ENCODE measurements around the gene STX2.
"Not testable (repeated sequence)": the region's sequence is repeated elsewhere in the genome, so short reads cannot be mapped to it uniquely, and the experiment has no call there.

Gene STX2

DNA sequence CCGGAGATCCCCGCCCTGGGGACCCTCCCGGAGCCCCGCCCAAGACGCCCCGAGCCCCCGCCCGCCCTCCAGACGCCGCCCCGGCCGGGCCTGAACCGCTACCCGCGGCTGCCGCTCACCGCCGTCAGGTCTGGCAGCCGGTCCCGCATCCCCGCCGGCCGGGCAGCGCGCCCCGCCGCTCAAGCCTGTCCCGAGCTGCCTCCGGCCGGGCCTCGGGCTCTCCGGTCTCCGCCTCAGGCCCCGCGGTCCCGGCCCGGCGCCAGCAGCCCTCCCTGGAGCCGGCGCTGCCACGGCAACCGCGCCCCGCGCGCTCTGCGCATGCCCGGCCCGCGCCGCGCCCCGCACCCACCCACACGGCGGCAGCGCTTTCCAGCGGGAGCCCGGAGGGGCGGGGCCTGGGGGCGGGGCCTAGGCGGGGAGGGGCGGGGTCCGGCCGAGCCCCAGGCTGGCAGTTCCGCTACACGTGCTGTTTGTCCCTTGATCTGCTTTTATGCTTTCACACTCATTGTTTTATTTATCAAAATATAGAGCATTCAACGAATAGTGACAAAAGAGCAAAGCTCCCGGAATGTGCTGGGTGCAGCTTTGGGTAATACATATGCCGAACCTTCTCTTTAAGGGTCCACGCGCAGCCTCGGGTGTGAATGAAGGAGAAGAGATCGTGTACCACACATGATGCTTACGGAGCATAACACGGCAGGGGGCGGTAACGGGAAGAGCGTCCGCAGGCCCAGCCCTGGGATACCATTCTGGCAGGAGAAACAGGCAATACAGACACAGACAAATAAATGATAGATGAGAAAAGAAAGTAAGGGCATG is at the start of gene STX2:
TSS of gene STX2 (minus strand) at position 300 of the 819 bp plus-strand sequence. CDS start at position 149, 151 bp downstream.
- ATAC-seq: peak; percentile 89

DNA sequence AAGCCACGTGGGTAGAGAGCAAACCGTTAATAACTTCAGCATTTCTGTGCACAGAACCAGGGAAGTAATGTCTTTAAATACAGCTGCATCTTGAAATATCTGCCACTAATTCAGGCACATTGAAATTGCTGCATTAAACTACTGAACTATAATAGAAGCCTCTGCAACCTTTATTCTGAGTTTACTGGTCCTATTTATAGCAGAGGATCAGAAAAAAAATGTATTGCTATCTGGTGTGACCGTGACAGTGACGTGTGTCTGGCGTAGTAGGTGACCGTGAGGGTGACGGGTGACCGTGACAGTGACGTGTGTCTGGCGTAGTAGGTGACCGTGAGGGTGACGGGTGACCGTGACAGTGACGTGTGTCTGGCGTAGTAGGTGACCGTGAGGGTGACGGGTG is 48.1 kb upstream of the STX2 start:
- ATAC-seq: not testable (repeated sequence)

More for the DNA sequence above, at the start of gene STX2:
- TF ChIP-seq ZFP3 (CRISPR knock-in tag; IDR thresholded peaks at IDR 0.05) (no peak), ARNTL (CRISPR knock-in tag; IDR thresholded peaks at IDR 0.05; ENCODE audit: borderline replicate concordance, low read depth) (0 out of 2 replicates have a peak, but pooled peaks have one; percentile 35)

GRCh38 chr12:130881548-130881947 is 42.5 kb upstream of the STX2 start:
- ATAC-seq: no peak
- no peak for TF ChIP-seq SNAI2 (CRISPR knock-in tag; IDR thresholded peaks at IDR 0.05)
- no peak for TF ChIP-seq TSHZ2 (CRISPR knock-in tag; IDR thresholded peaks at IDR 0.05)
- TF ChIP-seq ZNF8 (CRISPR knock-in tag; IDR thresholded peaks at IDR 0.05): no peak
- TF ChIP-seq TCF4 (CRISPR knock-in tag; IDR thresholded peaks at IDR 0.05; ENCODE audit: borderline replicate concordance): no peak
- no peak for TF ChIP-seq ZNF70 (CRISPR knock-in tag; IDR thresholded peaks at IDR 0.05)
- no peak for TF ChIP-seq OSR1 (CRISPR knock-in tag; IDR thresholded peaks at IDR 0.05)
- TF ChIP-seq ARNTL (CRISPR knock-in tag; IDR thresholded peaks at IDR 0.05; ENCODE audit: borderline replicate concordance, low read depth): no peak
- no peak for TF ChIP-seq TOX (CRISPR knock-in tag; IDR thresholded peaks at IDR 0.05; ENCODE audit: borderline replicate concordance)
- no peak for TF ChIP-seq ZC3H10 (CRISPR knock-in tag; IDR thresholded peaks at IDR 0.05)
- no peak for TF ChIP-seq ZFP30 (CRISPR knock-in tag; IDR thresholded peaks at IDR 0.05)
- no peak for TF ChIP-seq PPARA (CRISPR knock-in tag; IDR thresholded peaks at IDR 0.05; ENCODE audit: borderline replicate concordance)
- TF ChIP-seq, protein P1, sequence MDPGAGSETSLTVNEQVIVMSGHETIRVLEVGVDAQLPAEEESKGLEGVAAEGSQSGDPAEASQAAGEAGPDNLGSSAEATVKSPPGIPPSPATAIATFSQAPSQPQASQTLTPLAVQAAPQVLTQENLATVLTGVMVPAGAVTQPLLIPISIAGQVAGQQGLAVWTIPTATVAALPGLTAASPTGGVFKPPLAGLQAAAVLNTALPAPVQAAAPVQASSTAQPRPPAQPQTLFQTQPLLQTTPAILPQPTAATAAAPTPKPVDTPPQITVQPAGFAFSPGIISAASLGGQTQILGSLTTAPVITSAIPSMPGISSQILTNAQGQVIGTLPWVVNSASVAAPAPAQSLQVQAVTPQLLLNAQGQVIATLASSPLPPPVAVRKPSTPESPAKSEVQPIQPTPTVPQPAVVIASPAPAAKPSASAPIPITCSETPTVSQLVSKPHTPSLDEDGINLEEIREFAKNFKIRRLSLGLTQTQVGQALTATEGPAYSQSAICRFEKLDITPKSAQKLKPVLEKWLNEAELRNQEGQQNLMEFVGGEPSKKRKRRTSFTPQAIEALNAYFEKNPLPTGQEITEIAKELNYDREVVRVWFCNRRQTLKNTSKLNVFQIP (CRISPR knock-in tag; IDR thresholded peaks at IDR 0.05; ENCODE audit: borderline replicate concordance, low read depth): no peak
- no peak for TF ChIP-seq GLIS3 (CRISPR knock-in tag; IDR thresholded peaks at IDR 0.05)
- TF ChIP-seq ZNF565 (CRISPR knock-in tag; conservative IDR thresholded peaks at IDR 0.05; ENCODE audit: low read depth): no peak

- no peak for TF ChIP-seq ZNF565 (CRISPR knock-in tag; conservative IDR thresholded peaks at IDR 0.05; ENCODE audit: low read depth)
- TF ChIP-seq SNAI2 (CRISPR knock-in tag; IDR thresholded peaks at IDR 0.05): no peak
- TF ChIP-seq CSDC2 (CRISPR knock-in tag; IDR thresholded peaks at IDR 0.05): no peak
- TF ChIP-seq ZFP30 (CRISPR knock-in tag; IDR thresholded peaks at IDR 0.05): no peak
- no peak for TF ChIP-seq PPARA (CRISPR knock-in tag; IDR thresholded peaks at IDR 0.05; ENCODE audit: borderline replicate concordance)
- no peak for TF ChIP-seq ISL1 (CRISPR knock-in tag; IDR thresholded peaks at IDR 0.05)
- TF ChIP-seq TOX (CRISPR knock-in tag; IDR thresholded peaks at IDR 0.05; ENCODE audit: borderline replicate concordance): no peak
- ATAC-seq: no peak
Measured at GRCh38 chr12:130881046-130881445, 42.0 kb upstream of the STX2 start.

DNA sequence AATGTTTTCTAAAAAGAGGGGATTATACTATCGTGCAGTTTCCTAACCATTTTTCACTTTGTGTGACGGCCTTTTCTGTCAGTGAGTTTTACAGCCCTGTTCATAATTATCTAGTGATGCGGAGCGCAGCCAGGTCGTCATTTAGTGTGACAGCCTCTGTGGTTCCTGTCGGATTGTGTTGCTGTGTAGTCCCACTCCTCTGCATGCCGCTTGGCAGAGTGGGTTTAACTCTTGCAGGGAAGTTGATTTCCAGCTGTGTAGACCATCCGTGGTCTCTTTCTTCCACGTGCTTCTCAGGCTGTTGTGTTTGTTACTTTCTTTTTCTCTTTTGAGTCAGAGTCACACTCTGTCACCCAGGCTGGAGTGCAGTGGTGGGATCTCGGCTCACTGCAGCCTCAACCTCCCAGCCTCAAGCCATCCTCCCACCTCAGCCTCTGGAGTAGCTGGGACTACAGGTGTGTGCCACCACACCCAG is 41.4 kb upstream of the STX2 start:
- peak; percentile 14 for ATAC-seq
- no peak for TF ChIP-seq ZNF8 (CRISPR knock-in tag; IDR thresholded peaks at IDR 0.05)
- TF ChIP-seq ZNF70 (CRISPR knock-in tag; IDR thresholded peaks at IDR 0.05): no peak

GRCh38 chr12:130879781-130880389 is 40.8 kb upstream of the STX2 start:
- ATAC-seq: peak; percentile 46
- TF ChIP-seq CSRNP3 (CRISPR knock-in tag; IDR thresholded peaks at IDR 0.05) (no peak), OSR1 (CRISPR knock-in tag; IDR thresholded peaks at IDR 0.05) (no peak), ZFP30 (CRISPR knock-in tag; IDR thresholded peaks at IDR 0.05) (no peak), CREB5 (CRISPR knock-in tag; IDR thresholded peaks at IDR 0.05; ENCODE audit: low read depth) (no peak), ZNF565 (CRISPR knock-in tag; conservative IDR thresholded peaks at IDR 0.05; ENCODE audit: low read depth) (no peak)

Data from SK-N-SH treated with all-trans-retinoic acid at 6 μM for 48 hours (cell line).